ENCODE data around the gene TMEM205. TPM values are rescaled to one million over a fixed set of nuclear protein-coding genes. Genes with fewer than 3 reads are reported as not detected.

TMEM205 gene
- total RNA-seq: 100 to 1,000 TPM; 177 to 222 (median 208) TPM

DNA sequence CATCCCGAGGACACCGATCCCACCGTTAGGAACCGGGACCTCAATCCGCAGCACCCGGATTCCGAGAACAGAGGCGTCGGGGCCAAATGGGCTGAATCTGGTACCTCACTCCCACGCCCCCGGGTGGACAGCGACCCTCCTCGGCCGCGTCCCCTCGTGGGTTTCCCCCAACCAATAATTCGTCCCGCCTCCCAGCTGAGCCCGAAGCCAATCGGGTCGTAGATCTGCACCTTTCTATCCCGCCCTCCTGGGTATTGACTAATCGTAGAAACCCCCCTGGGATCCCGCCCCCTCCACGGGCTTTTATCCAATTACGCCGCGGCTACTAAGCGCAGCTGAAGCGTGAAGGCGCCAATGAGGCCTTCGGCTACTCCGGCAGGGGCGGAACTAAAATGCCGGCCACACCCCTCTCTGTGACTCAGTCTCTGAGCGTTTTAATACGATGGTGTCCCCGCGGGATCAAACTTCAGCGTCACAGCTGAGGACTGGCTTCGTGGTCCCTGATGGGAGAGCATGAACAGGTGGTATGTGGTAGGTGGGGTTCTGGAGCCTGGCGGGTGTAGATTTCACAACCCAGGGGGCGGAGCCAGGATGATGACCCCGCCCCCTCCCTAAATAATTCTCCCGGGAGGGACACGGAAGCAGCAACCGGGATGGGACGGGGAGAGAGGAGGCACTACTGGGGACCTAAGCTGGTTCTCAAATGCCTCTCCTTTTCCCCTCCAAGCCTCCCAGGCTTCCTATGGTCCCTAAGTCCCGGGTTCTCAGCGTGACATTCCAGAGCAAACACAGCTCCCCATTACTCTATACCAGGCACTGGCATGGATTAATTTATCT, at the start of gene TMEM205, which contains the start of gene CCDC159:
TMEM205 (minus strand) TSS at position 165 of the 837 bp plus-strand sequence. CDS start 649 bp downstream, outside the sequence.
CCDC159 (plus strand) TSS at position 416 of the 837 bp plus-strand sequence; CDS start at position 504, 88 bp downstream.
- peak within 1 kb of the TSS; percentile 52 for H3K4me3 ChIP-seq (ENCODE audit: low read depth, poor library complexity, severe bottlenecking)
- intact Hi-C loops (cut with DNase I; ENCODE audit: low total_unique reads): no loop called here
- DNase-seq (ENCODE audit: low spot score in 2 of 2): peak; percentile 99 to 100
- WGBS, 2 donors: 0 to 1% methylated on average over 50 of the region's 50 CpGs
- no peak for TF ChIP-seq POLR2A (IDR thresholded peaks at IDR 0.05)
- TF ChIP-seq, protein P1, sequence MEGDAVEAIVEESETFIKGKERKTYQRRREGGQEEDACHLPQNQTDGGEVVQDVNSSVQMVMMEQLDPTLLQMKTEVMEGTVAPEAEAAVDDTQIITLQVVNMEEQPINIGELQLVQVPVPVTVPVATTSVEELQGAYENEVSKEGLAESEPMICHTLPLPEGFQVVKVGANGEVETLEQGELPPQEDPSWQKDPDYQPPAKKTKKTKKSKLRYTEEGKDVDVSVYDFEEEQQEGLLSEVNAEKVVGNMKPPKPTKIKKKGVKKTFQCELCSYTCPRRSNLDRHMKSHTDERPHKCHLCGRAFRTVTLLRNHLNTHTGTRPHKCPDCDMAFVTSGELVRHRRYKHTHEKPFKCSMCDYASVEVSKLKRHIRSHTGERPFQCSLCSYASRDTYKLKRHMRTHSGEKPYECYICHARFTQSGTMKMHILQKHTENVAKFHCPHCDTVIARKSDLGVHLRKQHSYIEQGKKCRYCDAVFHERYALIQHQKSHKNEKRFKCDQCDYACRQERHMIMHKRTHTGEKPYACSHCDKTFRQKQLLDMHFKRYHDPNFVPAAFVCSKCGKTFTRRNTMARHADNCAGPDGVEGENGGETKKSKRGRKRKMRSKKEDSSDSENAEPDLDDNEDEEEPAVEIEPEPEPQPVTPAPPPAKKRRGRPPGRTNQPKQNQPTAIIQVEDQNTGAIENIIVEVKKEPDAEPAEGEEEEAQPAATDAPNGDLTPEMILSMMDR (IDR thresholded peaks at IDR 0.05): no peak

DNA sequence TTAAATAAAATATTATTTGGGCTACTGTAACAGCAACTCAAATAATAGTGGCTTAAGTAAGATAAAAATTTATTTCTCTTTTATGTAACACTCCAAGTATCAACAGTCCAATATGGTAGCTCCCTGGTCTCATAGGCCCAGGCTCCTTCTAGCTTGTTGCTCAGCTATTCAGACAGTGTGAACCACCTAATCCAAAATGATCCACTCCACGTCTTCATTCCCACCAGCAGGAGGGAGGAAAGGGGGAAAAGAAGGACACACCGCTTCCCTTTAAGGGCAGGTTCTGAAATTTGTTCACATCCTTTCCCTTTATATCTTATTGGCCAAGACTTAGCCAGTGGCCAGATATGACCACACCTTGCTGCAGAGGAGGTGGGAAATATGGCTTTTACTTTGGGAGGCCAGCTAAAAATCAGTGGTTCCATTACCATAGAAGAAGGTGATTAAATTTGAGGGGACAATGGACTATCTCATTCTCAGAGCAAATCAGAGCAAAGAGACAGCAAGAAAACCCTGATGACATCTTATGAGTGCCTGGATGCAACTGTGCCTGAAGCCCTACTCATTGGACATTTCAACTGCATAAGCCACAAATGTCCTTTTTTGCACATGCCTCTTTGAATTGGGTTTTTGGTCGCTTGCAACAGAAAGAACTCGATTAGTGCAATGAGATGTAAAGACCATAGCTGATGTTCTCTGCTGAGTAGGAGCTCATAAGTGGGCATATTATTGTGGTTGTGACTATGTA, 45.0 kb upstream of the TMEM205 start:
- H3K4me3 ChIP-seq (ENCODE audit: low read depth, poor library complexity, severe bottlenecking): no peak overlapping the region
- TF ChIP-seq, protein P1 (IDR thresholded peaks at IDR 0.05): no peak
- no peak for TF ChIP-seq POLR2A (IDR thresholded peaks at IDR 0.05)
- intact Hi-C loops (cut with DNase I; ENCODE audit: low total_unique reads): no loop called here
- DNase-seq (ENCODE audit: low spot score in 2 of 2): no peak
- 77 to 83% methylated on average over 4 of the region's 4 CpGs for WGBS, 2 donors

DNA sequence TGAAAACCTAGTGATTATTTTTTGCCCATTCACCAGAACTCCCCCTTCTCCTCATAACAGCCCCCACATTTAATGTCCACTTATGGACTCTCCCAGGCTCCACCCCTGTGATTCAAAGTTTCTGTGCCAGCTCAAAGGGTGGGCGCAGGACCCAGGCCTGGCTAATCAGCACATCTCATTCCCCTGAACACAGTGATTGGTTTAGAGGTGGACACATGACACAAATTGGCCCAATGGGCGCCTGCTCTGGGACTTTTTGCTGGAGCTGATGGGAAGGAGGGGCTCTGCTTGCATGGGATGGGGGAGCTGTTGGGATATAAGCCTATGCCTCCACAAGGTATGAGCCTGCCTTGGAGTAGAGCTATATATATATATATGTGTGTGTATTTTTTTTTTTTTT, 44.3 kb upstream of the TMEM205 start:
- intact Hi-C loops (cut with DNase I; ENCODE audit: low total_unique reads): no loop called here

DNA sequence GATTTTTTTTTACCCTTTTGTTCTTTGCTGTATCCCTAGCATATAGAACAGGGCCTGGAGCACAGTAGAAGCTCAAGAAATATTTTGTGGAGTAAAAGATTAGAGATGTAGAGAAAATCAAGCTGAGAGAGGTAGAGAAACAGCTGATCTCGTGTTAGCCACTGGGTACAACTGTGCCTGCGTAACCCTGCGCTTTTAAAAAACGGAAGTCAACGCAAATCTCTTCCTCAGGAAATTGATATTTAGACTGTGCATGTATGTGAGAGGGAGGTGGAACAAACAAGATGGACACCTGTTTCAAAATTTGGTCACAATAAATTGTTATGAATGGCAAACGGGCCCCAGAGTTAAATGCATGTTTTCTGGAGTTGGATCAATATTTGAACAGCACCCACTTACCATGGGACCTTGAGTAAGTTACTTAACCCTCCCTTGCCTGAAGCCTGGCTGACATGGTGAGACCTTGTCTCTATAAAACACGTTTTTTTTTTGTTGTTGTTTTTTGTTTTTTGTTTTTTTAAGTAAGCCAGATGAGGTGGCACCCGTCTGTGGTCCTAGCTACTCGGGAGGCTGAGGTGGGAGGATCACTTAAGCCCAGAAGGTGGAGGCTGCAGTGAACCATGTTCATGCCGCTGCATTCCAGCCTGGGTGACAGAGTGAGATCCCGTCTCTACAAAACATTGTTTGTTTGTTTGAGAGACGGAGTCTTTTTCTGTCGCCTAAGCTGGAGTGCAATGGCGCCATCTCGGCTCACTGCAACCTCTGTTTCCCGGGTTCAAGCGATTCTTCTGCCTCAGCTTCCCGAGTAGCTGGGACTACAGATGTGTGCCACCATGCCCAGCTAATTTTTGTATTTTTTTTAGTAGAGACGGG, 41.3 kb upstream of the TMEM205 start:
- no peak for DNase-seq (ENCODE audit: low spot score in 2 of 2)
- no peak overlapping the region for H3K4me3 ChIP-seq (ENCODE audit: low read depth, poor library complexity, severe bottlenecking)
- WGBS, 2 donors: 72 to 79% methylated on average over 19 of the region's 19 CpGs
- no peak for TF ChIP-seq POLR2A (IDR thresholded peaks at IDR 0.05)
- TF ChIP-seq, protein P1 (IDR thresholded peaks at IDR 0.05): no peak
- intact Hi-C loops (cut with DNase I; ENCODE audit: low total_unique reads): no loop called here

More for the DNA sequence above, 44.3 kb upstream of the TMEM205 start:
- TF ChIP-seq POLR2A (IDR thresholded peaks at IDR 0.05): no peak
- TF ChIP-seq, protein P1 (IDR thresholded peaks at IDR 0.05): no peak
- 92% methylated on average over 2 of the region's 2 CpGs for WGBS, 2 donors
- no peak for DNase-seq (ENCODE audit: low spot score in 2 of 2)
- H3K4me3 ChIP-seq (ENCODE audit: low read depth, poor library complexity, severe bottlenecking): no peak overlapping the region

DNA sequence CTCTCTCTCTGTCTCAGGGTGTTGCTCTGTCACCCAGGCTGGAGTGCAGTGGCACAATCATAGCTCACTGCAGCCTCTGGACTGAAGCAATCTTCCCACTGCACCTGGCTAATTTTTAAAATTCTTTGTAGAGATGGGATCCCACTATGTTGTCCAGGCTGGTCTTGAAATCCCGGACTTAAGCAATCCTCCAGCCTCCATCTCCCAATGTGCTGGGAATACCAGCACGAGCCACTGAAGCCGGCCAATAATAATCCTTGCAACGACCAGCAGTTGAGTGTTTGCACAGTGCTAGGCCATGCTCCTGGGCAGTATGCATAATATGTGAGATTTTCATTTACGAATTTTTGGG, 38.7 kb upstream of the TMEM205 start:
- no peak overlapping the region for H3K4me3 ChIP-seq (ENCODE audit: low read depth, poor library complexity, severe bottlenecking)
- DNase-seq (ENCODE audit: low spot score in 2 of 2): no peak
- 86 to 87% methylated on average over 5 of the region's 5 CpGs for WGBS, 2 donors
- intact Hi-C loops (cut with DNase I; ENCODE audit: low total_unique reads): no loop called here
- TF ChIP-seq, protein P1 (IDR thresholded peaks at IDR 0.05): no peak
- no peak for TF ChIP-seq POLR2A (IDR thresholded peaks at IDR 0.05)

All from lower leg skin (tissue), 4 donors.